VCaP (cell line): ENCODE measurements around the gene CDKN2B-AS1.

Experiments used
- H3K27ac ChIP-seq: fragments of 450-650 bp; 2 replicates; pipeline ENCODE4 v1.5.1; 2017
- CTCF ChIP-seq: fragments of 450-650 bp; conservative IDR thresholded peaks from 2 replicates; pipeline ENCODE4 v1.5.1; 2017; ENCODE audit warnings: mild to moderate bottlenecking, moderate library complexity

Gene CDKN2B-AS1

GRCh38 chr9:22111176-22111953 lies 116.8 kb downstream of the CDKN2B-AS1 start:
- H3K27ac ChIP-seq: no peak overlapping the region
- no peak for TF ChIP-seq CTCF

- H3K27ac ChIP-seq: no peak overlapping the region
These were observed 117.3 kb downstream of the CDKN2B-AS1 start for GRCh38 chr9:22111954-22112247.

GRCh38 chr9:22112870-22113821 lies 118.6 kb downstream of the CDKN2B-AS1 start:
- no peak overlapping the region for H3K27ac ChIP-seq
- no peak for TF ChIP-seq CTCF

More at GRCh38 chr9:22111954-22112247, 117.3 kb downstream of the CDKN2B-AS1 start:
- TF ChIP-seq CTCF: no peak

GRCh38 chr9:22114956-22115355 lies 120.4 kb downstream of the CDKN2B-AS1 start:
- no peak overlapping the region for H3K27ac ChIP-seq

GRCh38 chr9:22116758-22117157 lies 122.2 kb downstream of the CDKN2B-AS1 start:
- TF ChIP-seq CTCF: no peak
- no peak overlapping the region for H3K27ac ChIP-seq

More at GRCh38 chr9:22114956-22115355, 120.4 kb downstream of the CDKN2B-AS1 start:
- TF ChIP-seq CTCF: no peak

GRCh38 chr9:22117511-22118384 lies 123.2 kb downstream of the CDKN2B-AS1 start:
- TF ChIP-seq CTCF: no peak
- no peak overlapping the region for H3K27ac ChIP-seq
